Activated CD8-positive, alpha-beta memory T cell treated with anti-CD3 and anti-CD28 coated beads for 48 hours (primary cell): ENCODE results near the gene XRRA1.
"Not testable (repeated sequence)": the region's sequence is repeated elsewhere in the genome, so short reads cannot be mapped to it uniquely, and the experiment has no call there.

Experiments used
- DNase-seq, 3 experiments: peaks; one replicate each; pipeline ENCODE4 v3.0.0-alpha.2; 2020; ENCODE audit warnings: low read depth in 2 of 3, low spot score in 2 of 3

The XRRA1 gene, protein sequence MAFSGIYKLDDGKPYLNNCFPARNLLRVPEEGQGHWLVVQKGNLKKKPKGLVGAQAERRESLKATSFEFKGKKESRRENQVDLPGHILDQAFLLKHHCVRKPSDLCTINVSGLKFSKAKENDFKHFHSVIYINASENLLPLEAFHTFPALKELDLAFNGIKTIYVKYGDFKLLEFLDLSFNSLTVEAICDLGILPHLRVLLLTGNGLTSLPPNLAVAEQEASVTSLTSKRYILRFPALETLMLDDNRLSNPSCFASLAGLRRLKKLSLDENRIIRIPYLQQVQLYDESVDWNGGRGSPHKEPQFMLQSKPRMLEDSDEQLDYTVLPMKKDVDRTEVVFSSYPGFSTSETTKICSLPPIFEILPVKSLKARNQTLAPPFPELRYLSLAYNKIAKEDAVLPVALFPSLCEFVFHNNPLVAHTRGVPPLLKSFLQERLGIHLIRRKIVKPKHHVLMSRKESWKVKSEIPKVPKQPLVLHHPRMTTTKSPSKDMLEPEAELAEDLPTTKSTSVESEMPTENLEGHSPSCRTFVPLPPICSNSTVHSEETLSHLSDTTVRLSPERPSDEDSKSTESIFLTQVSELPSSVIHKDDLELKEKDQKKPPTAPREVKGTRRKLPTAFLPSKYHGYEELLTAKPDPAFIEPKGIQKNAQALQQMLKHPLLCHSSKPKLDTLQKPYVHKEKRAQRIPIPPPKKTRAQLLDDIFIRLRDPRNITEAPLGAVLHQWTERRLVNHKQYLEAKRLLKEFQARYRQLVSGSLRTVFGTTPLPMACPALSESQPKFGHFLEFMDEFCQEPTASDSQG

DNA sequence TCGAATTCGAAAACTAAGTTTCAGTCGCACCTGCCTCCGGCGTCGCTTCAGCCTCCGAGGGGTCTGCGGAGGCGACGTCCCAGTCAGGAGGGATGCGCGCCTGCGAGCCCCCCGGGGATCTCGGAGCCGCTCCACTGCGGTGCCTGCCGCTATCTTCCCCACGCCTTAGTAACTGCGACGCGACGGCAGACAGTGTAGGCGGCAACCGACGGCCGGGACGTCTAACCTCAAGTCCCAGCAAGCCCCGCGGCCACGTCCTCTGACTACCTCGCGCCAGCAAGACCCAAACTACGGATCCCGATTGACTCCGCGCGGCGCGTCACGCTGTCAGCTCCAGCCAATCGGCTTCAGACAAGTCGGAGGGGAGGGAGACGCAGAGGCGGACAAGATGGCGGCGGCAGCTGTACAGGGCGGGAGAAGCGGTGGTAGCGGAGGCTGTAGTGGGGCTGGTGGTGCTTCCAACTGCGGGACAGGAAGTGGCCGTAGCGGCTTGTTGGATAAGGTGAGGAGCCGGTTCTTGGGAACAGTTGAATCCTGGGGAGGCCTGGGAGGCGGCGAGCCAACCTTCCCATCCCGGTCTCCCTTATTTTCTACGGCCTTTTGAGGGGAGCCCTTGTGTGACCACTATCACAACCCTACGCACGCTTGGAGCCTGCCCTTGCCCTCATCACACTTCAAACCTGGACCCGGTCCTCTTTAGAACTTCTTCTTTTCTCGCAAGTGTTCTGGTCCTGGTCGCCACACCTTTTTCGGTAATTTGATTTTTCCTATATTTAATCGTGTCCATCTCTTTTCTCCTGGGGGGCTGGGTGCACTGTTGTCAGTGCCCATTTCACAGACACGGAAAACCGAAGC lies at the start of gene XRRA1, which contains the start of gene SPCS2:
TSS of gene XRRA1 (minus strand) at position 194 of the 855 bp plus-strand sequence. CDS start 8,213 bp downstream, outside the sequence.
TSS of gene SPCS2 (plus strand) at position 369 of the 855 bp plus-strand sequence. CDS start at position 389, 20 bp downstream.
- peak; percentile 83 to 95 (median 93) for DNase-seq

DNA sequence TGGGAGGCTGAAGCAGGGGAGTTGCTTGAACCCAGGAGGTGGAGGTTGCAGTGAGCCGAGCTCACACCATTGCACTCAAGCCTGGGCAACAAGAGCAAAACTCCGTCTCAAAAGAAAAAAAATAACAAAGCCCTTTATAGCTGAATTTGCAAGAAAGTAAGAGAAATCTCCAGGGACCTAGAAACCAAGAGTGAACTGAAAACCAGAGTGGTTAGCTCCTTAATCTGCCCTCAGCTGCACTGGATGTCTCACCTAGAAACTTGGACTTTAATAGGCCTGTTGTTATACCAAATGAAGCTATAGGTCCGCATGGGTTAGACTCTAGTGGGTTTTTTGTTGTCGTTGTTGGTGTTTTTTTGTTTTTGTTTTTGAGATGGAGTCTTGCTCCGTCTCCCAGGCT lies 44.0 kb upstream of the XRRA1 start:
- no peak for DNase-seq

DNA sequence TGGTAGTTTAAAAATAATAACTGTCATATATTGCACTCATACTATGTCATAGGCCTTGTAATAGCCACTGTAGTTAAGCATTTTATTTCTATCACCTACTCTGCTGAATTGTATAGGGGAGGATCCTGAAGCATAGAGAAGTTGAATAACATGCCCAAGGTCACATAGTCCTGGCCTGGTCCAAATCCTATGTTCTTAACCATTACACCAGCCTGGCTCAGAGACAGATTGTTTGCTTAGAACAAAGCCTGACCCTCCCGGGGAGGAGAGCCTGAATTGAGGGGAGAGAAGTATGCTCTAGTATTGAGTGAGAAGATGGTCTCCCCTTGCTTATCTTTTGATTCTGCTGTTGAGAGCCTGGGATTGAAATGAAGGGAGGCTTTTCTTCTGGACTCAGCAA lies 42.0 kb upstream of the XRRA1 start:
- no peak for DNase-seq

DNA sequence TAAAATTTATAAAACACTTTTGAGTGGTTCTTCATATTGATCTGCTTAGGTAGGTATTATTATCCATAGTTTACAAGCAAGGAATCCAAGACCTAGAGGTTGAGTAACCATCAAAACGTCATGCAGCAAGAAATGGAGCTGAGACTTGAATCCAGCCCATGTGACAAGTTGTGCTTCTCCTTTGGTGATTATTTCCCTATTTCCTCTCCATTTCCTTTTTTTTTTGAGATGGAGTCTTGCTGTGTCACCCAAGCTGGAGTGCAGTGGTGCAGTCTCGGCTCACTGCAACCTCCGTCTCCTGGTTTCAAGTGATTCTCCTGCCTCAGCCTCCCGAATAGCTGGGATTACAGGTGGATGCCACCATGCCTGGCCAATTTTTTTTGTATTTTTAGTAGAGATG lies 41.3 kb upstream of the XRRA1 start:
- DNase-seq: not testable (repeated sequence)

DNA sequence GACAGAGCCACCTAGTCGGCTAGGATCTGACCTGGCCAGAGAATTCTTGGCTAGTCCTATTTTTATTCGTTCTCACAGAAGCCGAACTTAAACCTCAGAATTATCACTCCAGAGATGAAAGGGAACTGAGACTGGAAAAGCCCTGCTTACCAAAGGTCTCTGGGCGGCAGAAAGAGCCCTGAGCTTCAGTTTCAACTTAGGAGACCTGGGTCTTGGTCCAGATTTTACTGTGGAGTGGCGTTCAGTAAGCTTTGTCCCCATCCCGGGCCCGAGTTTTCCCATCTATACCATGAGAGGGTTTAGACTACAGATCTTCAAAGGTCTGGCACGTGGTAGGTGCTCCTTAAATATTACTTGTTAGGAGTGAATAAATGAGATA lies 40.4 kb upstream of the XRRA1 start:
- DNase-seq: peak in 1 of 3 experiments; percentile 2

DNA sequence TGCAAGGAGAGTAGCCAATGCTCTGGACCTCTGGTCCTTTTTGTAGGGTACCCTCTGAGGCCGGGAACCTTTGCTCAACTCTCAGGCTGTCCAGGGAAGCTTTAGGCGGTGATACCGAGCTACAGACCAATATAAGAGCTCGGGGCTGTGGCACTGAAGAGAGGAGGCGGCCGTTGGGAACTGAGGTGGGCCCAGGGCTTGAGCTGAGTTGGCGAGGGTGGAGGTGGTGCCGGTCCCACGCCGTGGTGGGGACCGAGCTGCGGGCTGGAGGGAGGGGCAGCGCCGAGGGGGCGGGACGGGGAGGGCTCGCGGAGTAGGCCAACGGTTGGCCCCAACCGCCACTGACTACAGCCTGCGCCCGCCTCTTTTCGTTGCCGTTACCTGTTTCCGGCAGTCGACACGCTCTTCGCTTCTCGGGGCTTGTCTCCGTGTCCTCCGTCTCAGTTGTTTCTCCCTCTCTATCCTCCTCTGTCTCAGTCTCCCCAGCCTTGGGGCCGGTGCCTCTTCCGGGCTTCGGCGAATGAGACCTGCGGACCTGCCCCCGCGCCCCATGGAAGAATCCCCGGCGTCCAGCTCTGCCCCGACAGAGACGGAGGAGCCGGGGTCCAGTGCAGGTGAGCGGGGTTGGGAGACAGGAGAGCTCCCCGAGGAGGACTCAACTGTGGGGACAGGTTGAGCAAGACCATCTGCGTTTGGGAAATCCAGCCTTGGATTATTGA lies 39.8 kb upstream of the XRRA1 start, which contains the start of gene NEU3:
TSS of gene NEU3 (plus strand) at position 393 of the 719 bp plus-strand sequence. CDS start at position 521, 128 bp downstream.
- peak; percentile 51 to 64 (median 62) for DNase-seq

DNA sequence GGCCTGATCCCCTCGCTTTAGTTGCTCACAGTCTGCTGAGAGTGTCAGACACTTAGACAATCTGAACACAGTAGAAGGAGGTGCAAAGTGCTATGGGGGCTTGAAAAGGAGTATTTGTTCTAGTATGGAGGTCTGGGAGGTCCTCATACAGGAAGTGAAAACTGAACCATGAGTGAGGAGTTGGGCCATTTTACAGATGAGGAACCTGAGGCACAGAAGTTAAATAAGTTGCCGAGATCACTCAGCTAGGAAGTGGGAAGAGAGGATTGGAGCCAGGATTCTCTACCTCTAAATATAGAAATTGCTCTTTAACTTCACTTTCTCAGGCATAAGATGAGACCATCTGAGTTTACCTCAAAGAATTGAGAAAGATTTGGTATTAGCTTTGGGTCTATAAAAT lies 35.8 kb upstream of the XRRA1 start:
- no peak for DNase-seq

DNA sequence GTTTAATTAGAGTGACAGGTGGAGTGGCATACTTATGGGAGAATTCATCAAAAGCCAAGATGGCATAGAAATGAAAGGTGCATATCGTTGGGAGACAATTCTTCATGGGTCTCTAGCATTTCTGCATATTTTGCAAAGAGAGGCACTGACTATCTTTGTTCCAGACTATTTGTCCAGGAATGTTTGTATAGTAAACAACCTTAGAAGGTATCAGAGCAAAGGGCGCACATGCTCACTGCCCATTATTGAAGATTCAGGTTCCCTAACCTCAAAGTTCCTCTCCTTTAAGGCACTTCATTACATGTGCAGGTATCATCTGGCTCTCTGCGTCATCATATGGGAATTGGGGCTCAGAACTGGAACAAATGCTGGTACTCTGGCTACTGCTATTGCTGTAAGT lies 35.2 kb upstream of the XRRA1 start:
- DNase-seq: no peak

DNA sequence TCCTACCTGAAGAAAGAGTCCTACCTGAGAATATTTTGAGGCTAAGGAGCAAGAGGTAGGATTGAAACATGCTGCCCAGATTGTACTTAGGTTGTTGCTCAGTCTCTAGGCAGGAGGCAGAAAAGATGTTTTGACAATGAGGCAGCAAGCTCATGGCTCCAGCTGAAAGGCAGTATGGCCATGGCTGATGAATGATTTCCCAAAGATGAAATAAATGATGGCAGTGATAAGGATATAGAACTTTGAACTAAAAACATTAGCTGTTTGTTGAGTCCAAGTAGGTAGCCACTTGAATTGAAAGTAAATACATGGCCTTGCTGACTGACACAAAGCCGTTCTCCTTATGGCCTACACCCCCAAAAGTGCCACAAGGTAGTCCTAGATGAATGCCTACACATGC lies 33.0 kb upstream of the XRRA1 start:
- no peak for DNase-seq

DNA sequence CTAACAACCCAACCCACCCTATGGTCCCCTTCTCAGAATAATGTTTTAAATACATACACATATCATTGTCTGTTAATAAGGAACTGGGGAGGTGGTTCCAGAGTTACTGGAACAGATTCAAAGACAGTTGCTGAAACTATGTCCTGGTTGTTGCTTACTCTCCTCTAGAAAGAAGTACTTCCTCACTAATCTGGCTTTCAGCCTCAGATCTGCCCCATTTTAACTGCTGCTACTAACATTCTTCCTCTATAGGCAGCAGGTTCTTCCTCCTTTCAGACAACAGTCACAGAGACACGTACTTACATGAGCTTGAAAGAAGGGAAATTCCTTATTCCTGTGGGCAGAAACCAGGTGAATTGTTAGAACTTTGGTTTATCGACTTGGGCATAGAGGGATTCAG lies 31.7 kb upstream of the XRRA1 start:
- no peak for DNase-seq

DNA sequence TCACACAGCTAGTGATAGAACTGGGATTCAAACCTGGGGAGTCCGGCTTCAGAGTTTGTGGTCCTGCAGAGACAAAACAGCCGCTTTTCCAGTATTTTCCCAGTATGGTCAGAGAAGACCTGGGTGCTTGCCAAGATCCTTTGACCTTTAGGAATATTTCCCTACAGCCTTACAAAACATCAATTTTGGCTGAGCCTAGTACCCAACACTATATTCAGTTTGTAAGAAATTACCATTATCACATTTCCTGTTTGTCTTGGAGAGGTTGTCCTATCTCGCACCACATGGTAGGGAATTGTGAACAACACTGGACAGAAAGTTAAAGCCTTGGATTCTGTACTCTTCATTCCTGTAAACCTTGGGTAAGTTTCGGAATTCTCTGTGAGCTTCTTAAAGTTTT lies 29.1 kb upstream of the XRRA1 start:
- DNase-seq: no peak

DNA sequence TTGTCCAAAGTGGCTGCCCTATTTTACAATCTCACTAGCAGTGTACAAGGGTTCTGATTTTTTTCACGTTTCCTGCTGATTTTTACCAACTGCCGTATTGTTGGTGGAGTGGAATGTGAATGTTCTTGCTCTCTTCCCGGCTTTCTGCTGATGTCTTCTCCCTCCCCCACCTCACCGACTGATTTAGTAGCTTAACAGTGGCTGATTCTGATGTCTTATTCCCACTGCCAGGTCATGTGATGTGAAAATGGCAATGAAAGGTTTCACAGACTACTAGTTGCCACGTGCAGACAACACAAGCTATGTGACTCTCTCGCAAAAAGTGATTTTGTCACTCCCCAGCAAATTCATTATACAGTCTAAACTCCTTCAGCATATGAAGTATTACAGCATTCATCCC lies 22.5 kb upstream of the XRRA1 start:
- DNase-seq: no peak

DNA sequence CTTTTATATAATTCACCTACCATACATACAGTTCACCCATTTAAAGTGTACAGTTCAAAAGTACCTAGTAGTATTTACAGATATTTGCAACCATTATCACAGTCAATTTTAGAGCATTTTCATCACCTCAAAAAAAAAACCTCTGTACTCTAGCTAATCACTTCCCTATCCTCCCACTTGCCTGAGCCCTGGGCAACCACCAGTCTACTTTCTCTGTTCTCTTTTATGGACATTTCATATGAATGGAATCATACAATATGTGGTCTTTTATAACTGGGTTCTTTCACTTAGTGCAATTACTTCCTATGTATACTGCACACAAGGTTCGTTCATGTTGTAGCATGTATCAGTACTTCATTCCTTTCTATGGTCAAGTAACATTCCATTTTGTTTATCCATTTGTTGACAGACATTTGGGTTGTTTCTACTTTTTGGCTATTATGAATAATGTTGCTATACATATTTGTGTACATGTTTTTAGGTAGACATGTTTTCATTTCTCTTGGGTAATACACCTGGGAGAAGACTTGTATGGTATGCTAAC lies 22.0 kb upstream of the XRRA1 start:
- DNase-seq: no peak

DNA sequence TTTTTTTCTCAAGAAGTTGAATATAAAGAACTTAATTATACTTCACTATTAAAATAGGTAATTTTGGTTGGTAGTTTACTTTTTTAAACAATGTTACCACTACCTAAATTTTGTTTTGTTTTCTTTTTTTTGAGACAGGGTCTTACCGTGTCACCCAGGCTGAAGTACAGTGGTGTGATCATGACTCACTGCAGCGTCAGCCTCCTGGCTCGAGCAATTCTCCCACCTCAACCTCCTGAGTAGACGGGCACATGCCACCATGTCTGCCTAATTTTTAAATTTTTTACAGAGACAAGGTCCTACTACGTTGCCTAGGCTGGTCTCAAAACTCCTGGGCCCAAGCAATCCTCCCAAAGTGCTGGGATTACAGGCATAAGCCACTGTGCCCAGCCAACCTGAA lies 17.8 kb upstream of the XRRA1 start:
- DNase-seq: no peak

DNA sequence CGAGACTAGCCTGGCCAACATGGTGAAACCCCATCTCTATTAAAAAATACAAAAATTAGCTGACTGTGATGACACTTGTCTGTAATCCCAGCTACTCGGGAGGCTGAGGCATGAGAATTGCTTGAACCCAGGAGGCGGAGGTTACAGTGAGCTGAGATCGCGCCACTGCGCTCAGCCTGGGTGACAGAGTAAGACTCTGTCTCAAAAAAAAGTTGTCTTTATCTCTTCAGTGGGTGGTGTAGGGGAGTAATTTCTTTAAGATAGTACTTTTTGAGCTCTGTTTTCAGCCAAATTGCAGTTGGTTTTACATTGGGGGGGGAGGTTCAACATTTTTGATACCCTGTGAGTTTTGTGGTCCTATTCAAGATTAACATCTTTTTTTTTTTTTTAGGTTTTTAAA lies 11.2 kb upstream of the XRRA1 start:
- not testable (repeated sequence) for DNase-seq

DNA sequence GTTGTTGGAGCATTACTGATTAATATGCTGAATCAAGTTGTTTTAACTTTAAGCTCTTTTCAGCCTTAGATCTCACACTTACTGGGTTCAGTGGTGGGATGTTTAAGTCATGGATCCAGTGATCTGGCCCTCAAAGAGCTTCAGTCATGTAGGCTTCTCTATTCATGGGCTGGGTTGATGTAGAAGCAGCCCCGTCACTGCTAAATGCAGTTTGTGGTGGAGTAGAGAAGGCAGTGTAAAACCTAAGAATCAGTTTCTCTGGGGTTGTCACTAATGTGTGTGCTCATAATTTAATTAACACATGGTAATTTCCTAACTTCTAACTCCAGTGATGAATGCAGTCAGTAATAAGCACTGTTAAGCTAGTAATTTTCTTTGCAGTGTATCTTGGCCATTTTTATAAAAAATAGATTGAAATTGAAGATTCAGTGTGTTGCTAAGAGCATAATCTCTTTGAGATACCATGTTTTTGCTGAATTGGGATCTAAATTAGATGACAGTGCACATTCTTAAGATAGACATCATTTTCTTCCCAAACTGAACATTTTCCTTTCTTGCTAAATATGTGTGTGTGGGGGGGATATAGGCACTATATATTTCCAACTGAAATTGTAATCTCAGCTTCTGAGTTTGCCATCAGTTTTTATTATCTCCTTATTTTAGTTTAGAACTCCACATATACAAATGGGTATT lies 9.2 kb upstream of the XRRA1 start:
- no peak for DNase-seq

DNA sequence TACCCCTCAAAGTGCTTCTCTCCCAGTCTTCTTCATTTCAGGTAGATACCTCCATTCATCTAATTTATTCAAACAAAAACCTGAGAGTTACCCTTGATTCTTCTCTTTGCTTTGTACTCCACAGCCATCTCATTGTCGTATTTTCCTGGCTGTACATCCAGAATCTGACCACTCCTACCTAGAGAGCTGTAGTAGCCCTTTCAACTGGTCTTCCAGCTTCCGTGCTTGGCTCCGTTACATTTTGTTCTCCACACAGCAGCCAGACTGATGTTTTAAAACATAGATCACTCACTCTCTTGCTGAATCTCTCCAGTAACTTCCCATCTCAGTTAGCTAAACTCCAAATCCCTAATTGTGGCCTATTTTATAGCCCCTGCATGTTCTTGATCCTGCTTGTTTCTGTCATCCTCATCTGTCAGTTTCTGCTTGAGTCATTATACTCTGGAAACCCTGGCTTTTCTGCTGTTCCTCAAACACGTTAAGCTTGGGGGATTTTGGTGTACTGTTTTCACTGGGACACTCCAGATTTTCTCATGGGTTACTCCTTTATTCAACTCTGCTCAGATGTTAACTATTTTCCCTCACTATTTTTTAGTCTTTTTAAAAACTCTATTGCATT lies 7.6 kb upstream of the XRRA1 start:
- no peak for DNase-seq

DNA sequence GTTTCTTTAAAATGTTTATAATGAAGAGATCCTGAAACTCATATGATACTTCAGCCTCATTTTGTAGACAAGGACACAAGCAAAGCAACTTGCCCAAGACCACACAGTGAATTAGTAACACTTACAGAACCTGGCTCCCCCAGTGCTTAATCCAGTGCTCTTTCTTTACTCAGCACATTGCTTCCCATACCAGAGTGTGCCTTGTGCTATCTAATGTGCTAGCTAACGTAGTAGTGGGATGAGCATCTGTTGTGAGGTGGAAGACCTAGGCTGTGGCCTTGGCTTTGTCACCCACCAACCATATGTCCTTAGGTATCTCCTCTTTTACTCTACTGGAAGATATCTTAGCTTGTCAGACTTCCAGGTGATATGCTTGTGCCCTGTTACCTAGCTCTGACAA lies 5.3 kb upstream of the XRRA1 start:
- no peak for DNase-seq

DNA sequence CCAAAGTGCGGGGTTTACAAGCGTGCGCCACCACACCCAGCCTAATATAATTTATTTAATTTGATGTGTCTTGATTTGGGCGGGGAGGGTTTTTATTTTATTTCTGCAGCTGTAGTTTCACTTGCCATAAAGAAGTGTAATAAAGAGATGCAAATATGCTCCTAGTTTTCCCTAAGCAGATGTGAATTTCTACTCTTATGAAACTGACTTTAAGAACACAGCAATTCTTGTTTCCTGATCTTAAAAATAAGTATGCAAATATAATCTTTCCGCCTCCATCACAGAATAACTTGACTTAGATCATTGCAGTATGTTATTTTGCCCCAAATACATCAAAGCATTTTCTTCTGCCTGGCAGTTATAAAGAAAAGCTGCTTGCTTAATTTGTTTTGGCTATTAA lies 4.6 kb upstream of the XRRA1 start:
- no peak for DNase-seq
